B cell (primary cell): ENCODE measurements around the gene VWA8. TPM values are rescaled to one million over a fixed set of nuclear protein-coding genes. Genes with fewer than 3 reads are reported as not detected.

Source experiments
- ATAC-seq: fragments of 200-7000 bp; cut with Tn5 transposase; one replicate; pipeline ENCODE4 v1.10.0; 2021; ENCODE audit warnings: low read depth, mild to moderate bottlenecking, moderate number of reproducible peaks, moderate library complexity
- CTCF ChIA-PET: fragments of 350-600 bp; sonication (Branson Sonifier 250); formaldehyde crosslinking; loops from one replicate; lab custom pipeline; 2021; ENCODE audit warnings: antibody characterized with exemption, inconsistent platforms; lab: Charles Lee
- POLR2A ChIA-PET: fragments of 350-600 bp; sonication (Branson Sonifier 250); formaldehyde crosslinking; loops from one replicate; lab custom pipeline; 2021; ENCODE audit warnings: antibody characterized with exemption; lab: Charles Lee
- DNase-seq: peaks from one replicate; pipeline ENCODE4 v3.0.0; 2013
- H2AFZ ChIP-seq: 2 replicates; pipeline ENCODE4 v1.6.1; 2012; ENCODE audit warnings: mild to moderate bottlenecking, low read depth, low read length; ENCODE audit not compliant: insufficient read depth, poor library complexity, severe bottlenecking
- H3K27ac ChIP-seq, 2 donors: 1 replicate in 1 of 2; 2 replicates in 1 of 2; pipeline ENCODE4 v1.5.1; 2012 to 2013; ENCODE audit warnings: low read length in 2 of 2, mild to moderate bottlenecking in 2 of 2, moderate library complexity in 1 of 2
- H3K27me3 ChIP-seq, 4 experiments: fragments of 200-600 bp in 1 of 4; sonication (generic) in 1 of 4; replicated peaks in 1 of 4; 1 replicate in 2 of 4; 2 replicates in 2 of 4; pipeline versions ENCODE4 v1.6.1 to v1.7.0; 2013 to 2016; ENCODE audit warnings: low read length in 3 of 4, mild to moderate bottlenecking in 2 of 4, mixed read lengths in 1 of 4, moderate library complexity in 1 of 4; ENCODE audit not compliant: insufficient read depth in 4 of 4, control insufficient read depth in 3 of 4; ENCODE audit errors: control extremely low read depth in 1 of 4
- H3K36me3 ChIP-seq, 2 experiments: replicated peaks in 1 of 2; 1 replicate in 1 of 2; 2 replicates in 1 of 2; pipeline versions ENCODE4 v1.6.1 to v1.7.1; 2013; ENCODE audit warnings: low read length in 1 of 2; ENCODE audit not compliant: insufficient read depth in 2 of 2, control insufficient read depth in 1 of 2; ENCODE audit errors: control extremely low read depth in 1 of 2, extremely low read depth in 1 of 2
- H3K4me1 ChIP-seq, 2 donors: fragments of 200-600 bp in 1 of 2; sonication (generic) in 1 of 2; 1 replicate in 1 of 2; 2 replicates in 1 of 2; pipeline versions ENCODE4 v1.5.1 to v1.6.1; 2013 to 2017; ENCODE audit warnings: low read length in 2 of 2; ENCODE audit not compliant: control insufficient read depth in 2 of 2, insufficient read depth in 2 of 2
- H3K4me2 ChIP-seq: replicated peaks from 2 replicates; pipeline ENCODE3; 2012; ENCODE audit warnings: mild to moderate bottlenecking, low read depth, low read length; ENCODE audit not compliant: poor library complexity, severe bottlenecking
- H3K4me3 ChIP-seq, 5 experiments: fragments of 200-600 bp in 1 of 5; sonication (generic) in 1 of 5; 1 replicate in 3 of 5; 2 replicates in 2 of 5; pipeline versions ENCODE4 v1.5.1 to v1.7.0; 2011 to 2016; ENCODE audit warnings: low read length in 4 of 5, mild to moderate bottlenecking in 4 of 5, low read depth in 2 of 5, control low read depth in 1 of 5, moderate library complexity in 1 of 5; ENCODE audit not compliant: insufficient read depth in 1 of 5; ENCODE audit errors: control extremely low read depth in 1 of 5, extremely low read depth in 1 of 5
- H3K79me2 ChIP-seq: fragments of 200-600 bp; sonication (generic); one replicate; pipeline ENCODE4 v1.6.0; 2016; ENCODE audit warnings: low read length; ENCODE audit not compliant: control insufficient read depth, insufficient read depth
- H3K9ac ChIP-seq: fragments of 200-600 bp; sonication (generic); 2 replicates; pipeline ENCODE4 v1.6.1; 2017; ENCODE audit warnings: mild to moderate bottlenecking, low read length, moderate library complexity
- H3K9me3 ChIP-seq, 3 donors: one replicate each; pipeline versions ENCODE4 v1.6.1 to v1.7.1; 2013; ENCODE audit warnings: low read length in 2 of 3; ENCODE audit not compliant: control insufficient read depth in 2 of 3, insufficient read depth in 1 of 3; ENCODE audit errors: control extremely low read depth in 1 of 3
- H4K20me1 ChIP-seq: 2 replicates; pipeline ENCODE4 v1.6.0; 2012; ENCODE audit warnings: mild to moderate bottlenecking, low read length; ENCODE audit not compliant: insufficient read depth, control insufficient read depth, poor library complexity, severe bottlenecking
- H3K27ac Mint-ChIP-seq: one replicate; pipeline ENCODE4 v1.8.0; 2021; ENCODE audit warnings: mixed read lengths
- H3K27me3 Mint-ChIP-seq: one replicate; pipeline ENCODE4 v1.8.0; 2021; ENCODE audit warnings: mixed read lengths
- H3K4me1 Mint-ChIP-seq: one replicate; pipeline ENCODE4 v1.8.0; 2021; ENCODE audit warnings: mixed read lengths
- H3K4me3 Mint-ChIP-seq: one replicate; pipeline ENCODE4 v1.8.0; 2021; ENCODE audit warnings: mixed read lengths
- H3K9me3 Mint-ChIP-seq: one replicate; pipeline ENCODE4 v1.8.0; 2022; ENCODE audit warnings: mixed read lengths; ENCODE audit not compliant: insufficient read depth
- EZH2 ChIP-seq: IDR thresholded peaks from 2 replicates; pipeline ENCODE4 v1.6.1; 2012; ENCODE audit warnings: borderline replicate concordance, low read depth, mild to moderate bottlenecking, moderate library complexity, low read length; ENCODE audit not compliant: insufficient read depth, poor library complexity, severe bottlenecking
- WGBS: methylation state at CpG from one replicate; pipeline ENCODE4 v1.1.5; 2013; ENCODE audit warnings: missing lambda C conversion rate; ENCODE audit not compliant: insufficient coverage; 5-methylcytosine and 5-hydroxymethylcytosine counted together
- intact Hi-C: fragments of 100-400 bp; cut with micrococcal nuclease; formaldehyde crosslinking; loops from one replicate; pipeline ENCODE4 v1.10.0; 2022
- polyA plus RNA-seq: library from polyadenylated mRNA; depleted of rRNA; stranded (reverse); fragments of >200 nt; gene quantifications from 2 replicates; pipeline ENCODE4 v1.2.3, GENCODE V29; 2012
- total RNA-seq, 2 donors: library from RNA; stranded (reverse); fragments of 120-200 nt in 1 of 2; gene quantifications; 1 replicate in 1 of 2; 2 replicates in 1 of 2; pipeline versions ENCODE4 v1.2.3 to v1.2.4, GENCODE V29; 2013 to 2022
- TF ChIP-seq, protein P1 (sequence below): fragments of 200-600 bp; IDR thresholded peaks from one replicate; pipeline ENCODE4 v1.8.0; 2022; ENCODE audit warnings: antibody characterized with exemption, mild to moderate bottlenecking

The VWA8 gene
- total and polyA plus RNA-seq, 2 donors (not counting 1 experiment from before 2014, with no cell fraction given): 6.0 to 19.7 TPM

DNA sequence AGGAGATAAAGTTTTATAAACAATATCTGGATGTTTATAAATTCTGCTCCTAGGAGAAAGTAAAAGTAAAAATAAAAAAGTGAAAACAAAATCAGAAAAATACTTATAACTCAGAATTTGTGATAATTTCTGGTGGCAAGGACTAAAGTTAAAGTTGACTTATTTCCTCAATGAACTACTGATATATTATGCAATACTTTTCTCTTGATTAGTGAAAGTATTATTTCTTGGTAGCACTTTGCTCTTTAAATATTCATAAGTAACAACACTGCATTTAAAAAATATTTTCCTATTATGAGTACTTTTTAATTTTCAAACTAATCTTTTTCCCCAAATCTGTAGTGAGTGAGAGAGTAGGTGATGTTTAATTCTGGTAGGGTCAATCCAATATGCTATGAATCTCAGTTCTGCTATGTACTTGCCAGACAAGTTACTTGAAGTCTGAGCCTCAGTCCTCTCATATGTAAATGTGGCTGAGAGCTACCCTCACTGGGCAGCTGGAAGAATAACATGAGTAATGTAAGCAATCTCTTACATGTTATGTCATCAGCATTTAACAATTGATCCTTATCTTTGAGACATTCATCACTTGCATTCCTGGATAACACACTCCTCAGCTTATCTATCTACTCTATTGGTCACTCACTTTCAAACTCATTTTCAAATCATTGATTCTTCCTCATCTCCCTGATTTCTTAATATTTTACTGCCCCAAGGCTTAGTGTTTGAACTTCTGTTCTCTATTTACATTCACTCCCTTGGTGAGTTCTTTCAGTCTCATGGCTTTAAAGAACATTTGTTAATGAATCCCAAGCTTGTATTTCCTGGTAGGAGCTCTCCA, 264.5 kb downstream of the VWA8 start:
- Histone ChIP-seq H2AFZ (no peak overlapping the region), H3K27ac (no peak overlapping the region), H3K4me3 (no peak overlapping the region), H3K9me3 (no peaks in the 10 kb centered on the region), H3K4me1 (peaks cover 5 to 9% of the 10 kb centered on the region in 2 donors), H4K20me1 (no peaks in the 10 kb centered on the region), H3K9ac (no peak overlapping the region), H3K36me3 (peaks cover 0 to 4% of the 10 kb centered on the region in 2 experiments), H3K4me2 (no peak overlapping the region), H3K27me3 (no peaks in the 10 kb centered on the region), H3K79me2 (no peaks in the 10 kb centered on the region)
- no peak overlapping the region for H3K27ac Mint-ChIP-seq
- no peak for TF ChIP-seq EZH2
- TF ChIP-seq, protein P1, sequence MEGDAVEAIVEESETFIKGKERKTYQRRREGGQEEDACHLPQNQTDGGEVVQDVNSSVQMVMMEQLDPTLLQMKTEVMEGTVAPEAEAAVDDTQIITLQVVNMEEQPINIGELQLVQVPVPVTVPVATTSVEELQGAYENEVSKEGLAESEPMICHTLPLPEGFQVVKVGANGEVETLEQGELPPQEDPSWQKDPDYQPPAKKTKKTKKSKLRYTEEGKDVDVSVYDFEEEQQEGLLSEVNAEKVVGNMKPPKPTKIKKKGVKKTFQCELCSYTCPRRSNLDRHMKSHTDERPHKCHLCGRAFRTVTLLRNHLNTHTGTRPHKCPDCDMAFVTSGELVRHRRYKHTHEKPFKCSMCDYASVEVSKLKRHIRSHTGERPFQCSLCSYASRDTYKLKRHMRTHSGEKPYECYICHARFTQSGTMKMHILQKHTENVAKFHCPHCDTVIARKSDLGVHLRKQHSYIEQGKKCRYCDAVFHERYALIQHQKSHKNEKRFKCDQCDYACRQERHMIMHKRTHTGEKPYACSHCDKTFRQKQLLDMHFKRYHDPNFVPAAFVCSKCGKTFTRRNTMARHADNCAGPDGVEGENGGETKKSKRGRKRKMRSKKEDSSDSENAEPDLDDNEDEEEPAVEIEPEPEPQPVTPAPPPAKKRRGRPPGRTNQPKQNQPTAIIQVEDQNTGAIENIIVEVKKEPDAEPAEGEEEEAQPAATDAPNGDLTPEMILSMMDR: no peak
- ATAC-seq (no peak), DNase-seq (no peak)
- H3K27me3 Mint-ChIP-seq: no peaks in the 10 kb centered on the region
- intact Hi-C loops: no loop called here
- ChIA-PET POLR2A (no interaction called here), CTCF (no interaction called here)
- H3K4me3 Mint-ChIP-seq: no peak overlapping the region
- H3K9me3 Mint-ChIP-seq: no peaks in the 10 kb centered on the region
- H3K4me1 Mint-ChIP-seq: peaks cover 19% of the 10 kb centered on the region

DNA sequence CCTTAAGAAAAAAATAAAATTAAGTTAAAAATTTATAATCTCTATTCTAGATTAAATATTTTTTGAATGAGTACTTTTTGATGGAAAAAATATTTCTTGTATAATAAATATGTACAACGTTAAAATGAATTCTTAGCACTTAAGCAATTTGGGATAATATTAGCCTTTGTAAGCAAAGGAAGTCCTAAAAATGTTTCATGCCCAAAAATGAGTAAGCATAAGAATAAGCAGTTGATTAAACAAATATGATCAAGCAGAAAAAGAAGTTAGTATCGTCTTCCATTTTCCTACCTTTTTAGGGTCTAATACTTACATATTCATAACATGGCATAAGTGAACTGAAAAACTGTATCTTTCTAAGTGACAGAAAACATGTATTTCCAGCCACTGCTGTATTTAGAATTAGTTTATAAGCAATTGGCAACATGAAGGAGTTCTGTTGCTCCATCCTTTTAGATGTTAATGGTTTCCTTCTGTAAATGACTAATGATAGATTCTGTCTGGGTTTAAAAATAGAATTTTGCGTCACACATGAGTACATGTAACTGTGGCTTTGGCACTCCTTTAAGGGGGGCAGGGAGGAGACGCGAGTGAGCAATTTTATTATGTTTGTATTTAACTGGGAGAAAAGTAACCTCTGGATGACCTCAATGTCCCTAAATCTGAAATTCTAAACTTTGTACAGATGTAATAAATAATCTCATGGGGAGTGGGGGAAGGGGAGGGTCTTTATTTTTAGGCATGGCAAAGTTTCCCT, 266.2 kb downstream of the VWA8 start:
- H3K4me1 Mint-ChIP-seq: peaks cover 19% of the 10 kb centered on the region
- Histone ChIP-seq H3K79me2 (no peaks in the 10 kb centered on the region), H3K9me3 (no peaks in the 10 kb centered on the region), H4K20me1 (no peaks in the 10 kb centered on the region), H3K4me1 (peaks cover 5 to 9% of the 10 kb centered on the region in 2 donors), H3K27ac (no peak overlapping the region), H3K4me3 (no peak overlapping the region), H3K27me3 (no peaks in the 10 kb centered on the region), H3K36me3 (peaks cover 0 to 16% of the 10 kb centered on the region in 2 experiments), H3K4me2 (no peak overlapping the region), H3K9ac (no peak overlapping the region), H2AFZ (no peak overlapping the region)
- WGBS: 0% methylated on average over 3 of the region's 5 CpGs
- no peak overlapping the region for H3K27ac Mint-ChIP-seq
- DNase-seq: peak; percentile 12
- intact Hi-C loops: no loop called here
- peak; percentile 21 for ATAC-seq
- ChIA-PET CTCF (no interaction called here), POLR2A (no interaction called here)
- TF ChIP-seq, protein P1: no peak
- TF ChIP-seq EZH2: no peak
- no peaks in the 10 kb centered on the region for H3K27me3 Mint-ChIP-seq
- H3K4me3 Mint-ChIP-seq: no peak overlapping the region
- no peaks in the 10 kb centered on the region for H3K9me3 Mint-ChIP-seq
